IPS DF 19.7 (cell line): Measurements from ENCODE around the gene ZNF92.
"Not testable (repeated sequence)": the region's sequence is repeated elsewhere in the genome, so short reads cannot be mapped to it uniquely, and the experiment has no call there.

Source experiments
- DNase-seq: peaks from one replicate; pipeline ENCODE4 v3.0.0-alpha.2; 2013; ENCODE audit warnings: low read depth, low spot score

Gene ZNF92

DNA sequence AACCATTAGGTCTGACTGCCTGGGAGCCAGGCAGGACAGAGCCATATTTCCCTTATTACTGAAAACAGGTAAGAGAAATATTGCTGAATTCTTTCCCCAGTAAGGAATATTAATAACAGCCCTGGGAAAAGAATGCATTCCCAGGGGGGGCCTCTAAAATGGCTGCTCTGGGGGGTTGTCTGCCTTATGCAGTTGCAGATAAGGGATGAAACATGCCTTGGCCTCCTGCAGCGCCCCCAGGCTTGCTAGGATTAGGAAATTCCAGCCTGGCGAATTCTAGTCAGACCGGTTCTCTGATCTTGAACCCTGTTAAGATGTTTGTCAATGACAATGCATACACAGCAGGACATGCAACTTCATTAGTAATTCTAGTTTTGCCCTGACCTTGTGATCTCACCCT lies 49.6 kb downstream of the ZNF92 start:
- DNase-seq, result not testable (repeated sequence)

DNA sequence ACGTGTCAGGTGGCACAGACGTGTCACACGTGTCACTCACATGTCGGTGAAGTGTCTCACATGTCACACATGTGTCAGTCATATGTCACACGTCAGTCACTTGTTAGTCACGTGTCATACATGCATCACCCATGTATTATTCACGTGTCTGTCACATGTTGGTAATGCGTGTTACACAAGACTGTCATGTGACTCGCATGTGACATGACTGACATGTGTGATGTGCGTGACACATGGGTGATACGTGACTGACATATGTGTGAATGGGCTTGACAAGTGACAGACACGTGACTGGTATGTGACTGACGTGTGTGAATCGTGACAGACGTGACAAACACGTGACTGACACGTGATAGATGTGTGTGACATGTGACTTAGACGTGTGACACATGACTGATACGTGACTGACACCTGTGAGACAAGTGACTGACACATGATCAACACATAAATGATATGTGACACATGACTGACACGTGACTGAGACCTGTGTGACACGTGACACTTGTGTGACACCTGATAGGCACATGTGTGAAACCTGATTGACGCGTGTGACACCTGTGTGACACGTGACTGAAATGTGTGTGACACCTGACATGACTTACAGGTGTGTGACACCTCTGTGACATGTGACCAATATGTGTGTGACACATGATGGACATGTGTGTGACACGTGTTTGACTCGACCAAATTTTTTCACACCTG lies 56.1 kb downstream of the ZNF92 start:
- DNase-seq, result no peak

GRCh38 chr7:65430344-65431186 lies 56.9 kb downstream of the ZNF92 start:
- no peak for DNase-seq

GRCh38 chr7:65434307-65434706 lies 60.7 kb downstream of the ZNF92 start:
- no peak for DNase-seq

- DNase-seq, result no peak
Measured at GRCh38 chr7:65436163-65436562, 62.5 kb downstream of the ZNF92 start.

DNA sequence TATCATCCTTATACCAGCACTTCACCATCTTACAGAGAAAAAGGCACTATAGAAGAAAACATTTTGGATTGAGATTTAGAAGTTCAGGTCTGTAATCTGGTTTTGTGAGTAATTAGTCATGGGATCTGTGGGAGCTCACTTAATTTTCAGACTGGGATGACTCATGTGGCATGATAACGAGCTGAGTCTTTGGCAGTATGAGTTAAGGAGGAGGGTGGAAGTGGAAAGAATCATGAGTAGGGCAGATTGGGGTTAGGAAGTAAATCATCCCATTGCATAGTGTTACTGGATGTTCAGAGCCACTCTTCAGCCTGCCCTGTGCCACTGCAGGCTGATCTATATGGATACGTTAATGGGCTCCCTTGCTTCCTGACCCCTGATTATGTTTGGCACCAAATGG lies 64.9 kb downstream of the ZNF92 start:
- DNase-seq, result no peak

DNA sequence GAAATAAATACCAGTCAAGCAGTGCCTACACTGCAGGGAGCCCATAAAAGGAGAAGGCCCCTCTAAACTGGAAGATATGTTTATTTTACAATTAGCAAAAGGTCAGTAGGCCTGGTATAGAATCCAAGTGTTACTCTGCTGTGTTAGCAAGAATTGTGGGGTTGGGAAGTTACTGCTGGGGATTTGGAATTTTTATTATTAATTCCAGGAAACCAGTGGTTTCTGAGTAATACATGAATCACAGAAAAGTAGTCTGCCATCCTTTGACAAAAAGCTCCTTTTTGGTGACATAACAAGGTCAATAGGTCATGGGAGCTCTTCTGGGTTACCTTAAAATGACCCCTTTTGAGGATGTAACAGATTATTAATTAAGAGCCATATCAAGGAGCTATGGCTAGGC lies 67.4 kb downstream of the ZNF92 start:
- no peak for DNase-seq

- DNase-seq, result no peak
Measured at GRCh38 chr7:65444205-65444842, 70.7 kb downstream of the ZNF92 start.

GRCh38 chr7:65444899-65445823 lies 71.5 kb downstream of the ZNF92 start:
- DNase-seq, result no peak

- peak; percentile 2 for DNase-seq
Measured at GRCh38 chr7:65447041-65447440, 73.4 kb downstream of the ZNF92 start.

GRCh38 chr7:65448816-65449504 lies 75.3 kb downstream of the ZNF92 start:
- no peak for DNase-seq

DNA sequence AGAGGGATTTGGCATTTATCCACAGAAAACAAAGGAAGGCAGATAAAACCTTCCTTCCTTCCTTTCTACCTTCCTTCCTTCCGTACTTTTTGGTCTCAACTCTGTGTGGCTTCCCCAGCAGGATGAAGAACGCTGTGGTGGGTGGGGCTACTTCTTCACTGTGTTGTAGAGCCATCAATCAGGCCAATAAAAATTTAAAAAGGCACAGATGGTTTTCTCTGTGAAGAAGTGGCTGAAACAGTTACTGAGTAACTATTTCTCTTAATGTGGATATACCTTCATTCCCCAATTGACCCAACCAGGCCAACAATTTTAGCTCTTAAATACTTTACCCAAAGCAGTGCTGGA lies 75.8 kb downstream of the ZNF92 start:
- no peak for DNase-seq
